IMR-90 (cell line): ENCODE measurements around the gene ERICH2. TPM values are rescaled to one million over a fixed set of nuclear protein-coding genes. Genes with fewer than 3 reads are reported as not detected.

ENCODE experiments used
- ATAC-seq: fragments of 200-7000 bp; cut with Tn5 transposase; 2 replicates; pipeline ENCODE4 v1.9.1; 2020; ENCODE audit warnings: low read depth, mild to moderate bottlenecking, moderate library complexity
- BruUV-seq: library from RNA; stranded (reverse); fragments of 400-500 nt; replicated peaks from 2 replicates; lab custom pipeline; 2021; lab: Mats Ljungman, UMichigan
- CTCF ChIA-PET: fragments of 300-600 bp; formaldehyde crosslinking; extraction: SDS; loops from one replicate; lab custom pipeline; 2021; ENCODE audit warnings: antibody characterized with exemption; lab: Yijun Ruan, JAX
- POLR2A ChIA-PET: fragments of 300-600 bp; sonication (Branson Sonifier 250); formaldehyde crosslinking; loops from one replicate; lab custom pipeline; 2022; ENCODE audit warnings: antibody characterized with exemption; ENCODE audit not compliant: unreplicated experiment; lab: Charles Lee
- DNase-seq: peaks from one replicate; pipeline ENCODE4 v3.0.0; 2013
- H2AFZ ChIP-seq: replicated peaks from 2 replicates; pipeline ENCODE3; 2013; ENCODE audit warnings: low read length, mild to moderate bottlenecking; ENCODE audit not compliant: poor library complexity
- H2AK5ac ChIP-seq: 2 replicates; pipeline ENCODE4 v1.6.1; 2013; ENCODE audit warnings: low read depth, low read length, inconsistent platforms
- H2AK9ac ChIP-seq: replicated peaks from 2 replicates; pipeline ENCODE3; 2013; ENCODE audit warnings: mild to moderate bottlenecking, low read depth, low read length, moderate library complexity; ENCODE audit not compliant: poor library complexity
- H2BK120ac ChIP-seq: 2 replicates; pipeline ENCODE4 v1.6.1; 2013; ENCODE audit warnings: low read depth, low read length, inconsistent platforms
- H2BK15ac ChIP-seq: 3 replicates; pipeline ENCODE4 v1.6.1; 2013; ENCODE audit warnings: low read depth, low read length, inconsistent platforms
- H2BK20ac ChIP-seq: 2 replicates; pipeline ENCODE4 v1.6.1; 2013; ENCODE audit warnings: low read depth, mild to moderate bottlenecking, inconsistent platforms, low read length, moderate library complexity
- H2BK5ac ChIP-seq: 2 replicates; pipeline ENCODE4 v1.6.1; 2013; ENCODE audit warnings: mild to moderate bottlenecking, low read depth, low read length, inconsistent platforms; ENCODE audit not compliant: poor library complexity, severe bottlenecking
- H3K14ac ChIP-seq: replicated peaks from 2 replicates; pipeline ENCODE4 v1.6.1; 2013; ENCODE audit warnings: low read depth, low read length, inconsistent platforms
- H3K18ac ChIP-seq: 2 replicates; pipeline ENCODE4 v1.6.1; 2013; ENCODE audit warnings: low read depth, low read length, control low read depth
- H3K23ac ChIP-seq: 2 replicates; pipeline ENCODE4 v1.6.1; 2013; ENCODE audit warnings: low read depth, low read length, inconsistent platforms
- H3K27ac ChIP-seq: 2 replicates; pipeline ENCODE4 v1.5.1; 2013; ENCODE audit warnings: mild to moderate bottlenecking, control low read depth, low read length; ENCODE audit not compliant: insufficient read depth
- H3K27me3 ChIP-seq: 2 replicates; pipeline ENCODE4 v1.6.1; 2013; ENCODE audit warnings: low read length; ENCODE audit not compliant: control insufficient read depth, insufficient read depth
- H3K36me3 ChIP-seq: 2 replicates; pipeline ENCODE4 v1.6.1; 2013; ENCODE audit warnings: low read length, mixed read lengths; ENCODE audit not compliant: control insufficient read depth, insufficient read depth
- H3K4ac ChIP-seq: 2 replicates; pipeline ENCODE4 v1.6.1; 2013; ENCODE audit warnings: low read depth, low read length, inconsistent platforms
- H3K4me1 ChIP-seq: 2 replicates; pipeline ENCODE4 v1.6.1; 2013; ENCODE audit warnings: low read length, mixed read lengths; ENCODE audit not compliant: control insufficient read depth, insufficient read depth
- H3K4me2 ChIP-seq: 2 replicates; pipeline ENCODE4 v1.6.1; 2013; ENCODE audit warnings: low read depth, mild to moderate bottlenecking, control low read depth, low read length, moderate library complexity
- H3K4me3 ChIP-seq: 2 replicates; pipeline ENCODE4 v1.5.1; 2013; ENCODE audit warnings: low read depth, mild to moderate bottlenecking, control low read depth, low read length, moderate library complexity; ENCODE audit not compliant: insufficient read depth
- H3K56ac ChIP-seq: 2 replicates; pipeline ENCODE4 v1.6.1; 2013; ENCODE audit warnings: low read length, inconsistent platforms; ENCODE audit not compliant: insufficient read depth; ENCODE audit errors: extremely low read depth
- H3K79me1 ChIP-seq, 2 experiments: 2 replicates each; pipeline ENCODE4 v1.6.1; 2013; ENCODE audit warnings: low read length in 2 of 2, inconsistent platforms in 1 of 2, low read depth in 1 of 2
- H3K9ac ChIP-seq: 2 replicates; pipeline ENCODE4 v1.6.1; 2013; ENCODE audit warnings: low read depth, low read length, control low read depth
- H3K9me1 ChIP-seq: 2 replicates; pipeline ENCODE4 v1.6.1; 2013; ENCODE audit warnings: low read length, inconsistent platforms; ENCODE audit not compliant: insufficient read depth
- H3K9me3 ChIP-seq: 2 replicates; pipeline ENCODE4 v1.6.1; 2013; ENCODE audit warnings: low read length; ENCODE audit not compliant: control insufficient read depth, insufficient read depth
- H4K20me1 ChIP-seq: 2 replicates; pipeline ENCODE4 v1.6.1; 2013; ENCODE audit warnings: low read length, inconsistent platforms; ENCODE audit not compliant: insufficient read depth
- H4K5ac ChIP-seq: 2 replicates; pipeline ENCODE4 v1.6.1; 2013; ENCODE audit warnings: mild to moderate bottlenecking, low read depth, low read length, control low read depth
- H4K8ac ChIP-seq, 2 experiments: 2 replicates each; pipeline ENCODE4 v1.6.1; 2013; ENCODE audit warnings: low read depth in 2 of 2, low read length in 2 of 2, control low read depth in 1 of 2, inconsistent platforms in 1 of 2
- H4K91ac ChIP-seq: 2 replicates; pipeline ENCODE4 v1.6.1; 2013; ENCODE audit warnings: low read depth, low read length, inconsistent platforms; ENCODE audit not compliant: insufficient read depth
- BHLHE40 ChIP-seq: fragments of 150-350 bp; IDR thresholded peaks from 2 replicates; pipeline ENCODE4 v1.6.1; 2016; ENCODE audit warnings: mild to moderate bottlenecking, low read depth, low read length
- CEBPB ChIP-seq: IDR thresholded peaks from 2 replicates; pipeline ENCODE4 v1.6.1; 2012; ENCODE audit warnings: low read depth, low read length, improper control_type of control experiment
- CHD1 ChIP-seq: IDR thresholded peaks from 2 replicates; pipeline ENCODE4 v1.6.1; 2012; ENCODE audit warnings: low read depth, low read length, improper control_type of control experiment
- FOS ChIP-seq: fragments of 150-350 bp; IDR thresholded peaks from 2 replicates; pipeline ENCODE4 v1.6.1; 2016; ENCODE audit warnings: low read depth, low read length
- MAFK ChIP-seq: IDR thresholded peaks from 2 replicates; pipeline ENCODE4 v1.6.1; 2012; ENCODE audit warnings: low read depth, low read length, improper control_type of control experiment
- MAZ ChIP-seq: IDR thresholded peaks from 2 replicates; pipeline ENCODE4 v1.6.1; 2012; ENCODE audit warnings: low read depth, mild to moderate bottlenecking, low read length, improper control_type of control experiment, moderate library complexity, borderline replicate concordance
- MXI1 ChIP-seq: IDR thresholded peaks from 2 replicates; pipeline ENCODE4 v1.6.1; 2012; ENCODE audit warnings: low read depth, mild to moderate bottlenecking, low read length, moderate library complexity, borderline replicate concordance
- NFE2L2 ChIP-seq: fragments of 150-350 bp; IDR thresholded peaks from 2 replicates; pipeline ENCODE4 v1.6.1; 2016; ENCODE audit warnings: low read depth, mild to moderate bottlenecking, low read length
- POLR2A ChIP-seq: IDR thresholded peaks from 2 replicates; pipeline ENCODE4 v1.6.1; 2012; ENCODE audit warnings: mild to moderate bottlenecking, low read depth, low read length
- RAD21 ChIP-seq: IDR thresholded peaks from 2 replicates; pipeline ENCODE4 v1.6.1; 2012; ENCODE audit warnings: low read length, improper control_type of control experiment
- RCOR1 ChIP-seq: IDR thresholded peaks from 2 replicates; pipeline ENCODE4 v1.6.1; 2012; ENCODE audit warnings: mild to moderate bottlenecking, low read length, improper control_type of control experiment; ENCODE audit not compliant: insufficient replicate concordance
- RFX5 ChIP-seq: IDR thresholded peaks from 2 replicates; pipeline ENCODE4 v1.8.0; 2012; ENCODE audit warnings: low read depth, mild to moderate bottlenecking, low read length, moderate library complexity
- SMC3 ChIP-seq: fragments of 150-350 bp; IDR thresholded peaks from 2 replicates; pipeline ENCODE4 v1.6.1; 2016; ENCODE audit warnings: low read depth, mild to moderate bottlenecking, antibody characterized with exemption, low read length, moderate library complexity
- whole genome bisulfite sequencing, 2 experiments: methylation state at CpG; one replicate each; pipeline versions ENCODE4 v1.1.5 to v1.1.7; 2013; ENCODE audit warnings: missing lambda C conversion rate in 2 of 2; ENCODE audit not compliant: insufficient read length in 1 of 2; ENCODE audit errors: extremely low coverage in 2 of 2; 5-methylcytosine and 5-hydroxymethylcytosine counted together
- dilution Hi-C: fragments of 300-500 bp; cut with HindIII; formaldehyde crosslinking; loops from one replicate; pipeline ENCODE4 v1.14.3; 2018; ENCODE audit warnings: low sequenced_read_pairs; ENCODE audit not compliant: unreplicated experiment
- in situ Hi-C: fragments of 300-500 bp; cut with MboI; formaldehyde crosslinking; loops from 3 replicates; pipeline ENCODE4 v1.14.3; 2019; ENCODE audit warnings: low sequenced_read_pairs, inconsistent platforms, mixed read lengths
- intact Hi-C: fragments of 100-400 bp; cut with micrococcal nuclease; formaldehyde crosslinking; loops from 2 replicates; pipeline ENCODE4 v1.10.0; 2022
- polyA plus RNA-seq, 3 experiments: library from polyadenylated mRNA; depleted of rRNA; stranded (reverse); fragments of >200 nt; gene quantifications; 2 replicates each; pipeline ENCODE4 v1.2.3, GENCODE V29; 2012; ENCODE audit warnings: low replicate concordance in 1 of 3
- total RNA-seq: library from RNA; depleted of rRNA; stranded (reverse); fragments of >200 nt; gene quantifications from 2 replicates; pipeline ENCODE4 v1.2.3, GENCODE V29; 2012
- TF ChIP-seq, protein P1 (sequence below): fragments of 150-350 bp; IDR thresholded peaks from 2 replicates; pipeline ENCODE4 v1.6.1; 2017; ENCODE audit warnings: mild to moderate bottlenecking, antibody characterized with exemption, low read length, low read depth
- TF ChIP-seq, protein P2 (sequence below): fragments of 150-350 bp; IDR thresholded peaks from 2 replicates; pipeline ENCODE4 v1.6.1; 2016; ENCODE audit warnings: low read depth, mild to moderate bottlenecking, low read length, moderate library complexity, borderline replicate concordance
- TF ChIP-seq, protein P3 (sequence below): conservative IDR thresholded peaks from 2 replicates; pipeline ENCODE4 v1.5.1; 2012; ENCODE audit warnings: mild to moderate bottlenecking, low read depth, low read length, improper control_type of control experiment

Gene ERICH2
- total and polyA plus RNA-seq, 2 of the 4 experiments (the other 2 are of a cell fraction) = not detected

DNA sequence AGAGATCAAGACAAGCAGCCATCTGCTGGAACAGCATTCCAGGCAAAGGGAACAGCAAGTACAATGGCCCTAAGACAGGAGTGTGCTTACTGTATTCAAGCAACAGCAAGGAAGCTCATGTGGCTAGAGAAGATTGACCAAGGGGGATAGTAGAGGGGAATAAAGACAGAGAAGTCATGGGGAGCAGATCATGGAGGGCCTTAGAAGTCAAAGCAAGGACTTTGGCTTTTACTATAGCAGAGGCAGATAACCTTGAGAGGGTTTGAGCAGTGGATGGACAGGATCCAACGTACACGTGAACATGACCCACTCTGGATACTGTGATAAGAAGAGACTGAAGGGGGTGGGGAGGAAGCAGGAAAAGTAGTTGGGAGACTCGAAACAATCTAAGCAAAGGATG, 28.2 kb upstream of the ERICH2 start:
- no peak overlapping the region for H3K14ac ChIP-seq
- WGBS, 2 experiments = 86% methylated on average over 1 of the region's 3 CpGs; no CpG with 5 or more reads in 1 of the 2 experiments
- no peak overlapping the region for H3K9ac ChIP-seq
- ATAC-seq (no peak), DNase-seq (no peak)
- no TSS peak for BruUV-seq
- H2BK5ac ChIP-seq = no peak overlapping the region
- no peaks in the 10 kb centered on the region for H3K9me3 ChIP-seq
- TF ChIP-seq SMC3 = no peak
- TF ChIP-seq MXI1 = no peak
- TF ChIP-seq, protein P1, sequence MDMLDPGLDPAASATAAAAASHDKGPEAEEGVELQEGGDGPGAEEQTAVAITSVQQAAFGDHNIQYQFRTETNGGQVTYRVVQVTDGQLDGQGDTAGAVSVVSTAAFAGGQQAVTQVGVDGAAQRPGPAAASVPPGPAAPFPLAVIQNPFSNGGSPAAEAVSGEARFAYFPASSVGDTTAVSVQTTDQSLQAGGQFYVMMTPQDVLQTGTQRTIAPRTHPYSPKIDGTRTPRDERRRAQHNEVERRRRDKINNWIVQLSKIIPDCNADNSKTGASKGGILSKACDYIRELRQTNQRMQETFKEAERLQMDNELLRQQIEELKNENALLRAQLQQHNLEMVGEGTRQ = no peak
- TF ChIP-seq RAD21 = no peak
- no peak for TF ChIP-seq NFE2L2
- no peak for TF ChIP-seq BHLHE40
- no peak for TF ChIP-seq RFX5
- TF ChIP-seq MAFK = no peak
- no peak for TF ChIP-seq MAZ
- TF ChIP-seq, protein P2, sequence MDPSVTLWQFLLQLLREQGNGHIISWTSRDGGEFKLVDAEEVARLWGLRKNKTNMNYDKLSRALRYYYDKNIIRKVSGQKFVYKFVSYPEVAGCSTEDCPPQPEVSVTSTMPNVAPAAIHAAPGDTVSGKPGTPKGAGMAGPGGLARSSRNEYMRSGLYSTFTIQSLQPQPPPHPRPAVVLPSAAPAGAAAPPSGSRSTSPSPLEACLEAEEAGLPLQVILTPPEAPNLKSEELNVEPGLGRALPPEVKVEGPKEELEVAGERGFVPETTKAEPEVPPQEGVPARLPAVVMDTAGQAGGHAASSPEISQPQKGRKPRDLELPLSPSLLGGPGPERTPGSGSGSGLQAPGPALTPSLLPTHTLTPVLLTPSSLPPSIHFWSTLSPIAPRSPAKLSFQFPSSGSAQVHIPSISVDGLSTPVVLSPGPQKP = no peak
- no peak for TF ChIP-seq CHD1
- TF ChIP-seq POLR2A = no peak
- TF ChIP-seq RCOR1 = no peak
- no peak for TF ChIP-seq CEBPB
- no peak for TF ChIP-seq FOS
- TF ChIP-seq, protein P3, sequence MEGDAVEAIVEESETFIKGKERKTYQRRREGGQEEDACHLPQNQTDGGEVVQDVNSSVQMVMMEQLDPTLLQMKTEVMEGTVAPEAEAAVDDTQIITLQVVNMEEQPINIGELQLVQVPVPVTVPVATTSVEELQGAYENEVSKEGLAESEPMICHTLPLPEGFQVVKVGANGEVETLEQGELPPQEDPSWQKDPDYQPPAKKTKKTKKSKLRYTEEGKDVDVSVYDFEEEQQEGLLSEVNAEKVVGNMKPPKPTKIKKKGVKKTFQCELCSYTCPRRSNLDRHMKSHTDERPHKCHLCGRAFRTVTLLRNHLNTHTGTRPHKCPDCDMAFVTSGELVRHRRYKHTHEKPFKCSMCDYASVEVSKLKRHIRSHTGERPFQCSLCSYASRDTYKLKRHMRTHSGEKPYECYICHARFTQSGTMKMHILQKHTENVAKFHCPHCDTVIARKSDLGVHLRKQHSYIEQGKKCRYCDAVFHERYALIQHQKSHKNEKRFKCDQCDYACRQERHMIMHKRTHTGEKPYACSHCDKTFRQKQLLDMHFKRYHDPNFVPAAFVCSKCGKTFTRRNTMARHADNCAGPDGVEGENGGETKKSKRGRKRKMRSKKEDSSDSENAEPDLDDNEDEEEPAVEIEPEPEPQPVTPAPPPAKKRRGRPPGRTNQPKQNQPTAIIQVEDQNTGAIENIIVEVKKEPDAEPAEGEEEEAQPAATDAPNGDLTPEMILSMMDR = no peak
- dilution Hi-C loops (no loop called here), intact Hi-C loops (no loop called here), in situ Hi-C loops (no loop called here)
- H2BK15ac ChIP-seq = no peak overlapping the region
- no peak overlapping the region for H4K8ac ChIP-seq
- no peak overlapping the region for H2AFZ ChIP-seq
- H3K9me1 ChIP-seq = no peaks in the 10 kb centered on the region
- H3K4me1 ChIP-seq = no peaks in the 10 kb centered on the region
- no peak overlapping the region for H2BK120ac ChIP-seq
- H3K79me1 ChIP-seq = no peaks in the 10 kb centered on the region
- H3K4ac ChIP-seq = no peak overlapping the region
- no peaks in the 10 kb centered on the region for H3K27me3 ChIP-seq
- H3K56ac ChIP-seq = no peak overlapping the region
- no peak overlapping the region for H3K4me3 ChIP-seq
- no peak overlapping the region for H4K5ac ChIP-seq
- ChIA-PET POLR2A (no interaction called here), CTCF (no interaction called here)
- no peak overlapping the region for H3K18ac ChIP-seq
- no peak overlapping the region for H2BK20ac ChIP-seq
- H4K91ac ChIP-seq = no peak overlapping the region
- H2AK9ac ChIP-seq = no peak overlapping the region
- H4K20me1 ChIP-seq = no peaks in the 10 kb centered on the region
- no peaks in the 10 kb centered on the region for H3K36me3 ChIP-seq
- H3K23ac ChIP-seq = no peak overlapping the region
- H3K27ac ChIP-seq = no peak overlapping the region
- H2AK5ac ChIP-seq = no peak overlapping the region
- H3K4me2 ChIP-seq = no peak overlapping the region
